ENCODE data around the gene RABGGTA. TPM values are rescaled to one million over a fixed set of nuclear protein-coding genes. Genes with fewer than 3 reads are reported as not detected.
A peak's percentile ranks its signal among the peaks of the same experiment; 100 is the strongest.

The RABGGTA gene
- total RNA-seq, 6 experiments from 2014 or later, result 25.4 to 31.4 (median 27.3) TPM

- H3K27ac Mint-ChIP-seq, result peak overlapping the region; percentile 87
- peaks cover 70% of the 10 kb centered on the region for H3K36me3 Mint-ChIP-seq (ENCODE audit: low read depth)
Measured at GRCh38 chr14:24234095-24235005, 37.0 kb downstream of the RABGGTA start.

GRCh38 chr14:24233538-24233866 is 37.9 kb downstream of the RABGGTA start:
- Mint-ChIP-seq H3K9me3 (no peaks in the 10 kb centered on the region), H3K36me3 (ENCODE audit: low read depth) (peaks cover 67% of the 10 kb centered on the region), H3K27ac (peak overlapping the region; percentile 87), H3K4me1 (ENCODE audit: low read depth) (peaks cover 61% of the 10 kb centered on the region), H3K27me3 (ENCODE audit: insufficient read depth) (no peaks in the 10 kb centered on the region; the same call in none of the 2 replicates), H3K4me3 (peak overlapping the region; percentile 94)
- DNase-seq, result no peak
- TF ChIP-seq, protein P1, sequence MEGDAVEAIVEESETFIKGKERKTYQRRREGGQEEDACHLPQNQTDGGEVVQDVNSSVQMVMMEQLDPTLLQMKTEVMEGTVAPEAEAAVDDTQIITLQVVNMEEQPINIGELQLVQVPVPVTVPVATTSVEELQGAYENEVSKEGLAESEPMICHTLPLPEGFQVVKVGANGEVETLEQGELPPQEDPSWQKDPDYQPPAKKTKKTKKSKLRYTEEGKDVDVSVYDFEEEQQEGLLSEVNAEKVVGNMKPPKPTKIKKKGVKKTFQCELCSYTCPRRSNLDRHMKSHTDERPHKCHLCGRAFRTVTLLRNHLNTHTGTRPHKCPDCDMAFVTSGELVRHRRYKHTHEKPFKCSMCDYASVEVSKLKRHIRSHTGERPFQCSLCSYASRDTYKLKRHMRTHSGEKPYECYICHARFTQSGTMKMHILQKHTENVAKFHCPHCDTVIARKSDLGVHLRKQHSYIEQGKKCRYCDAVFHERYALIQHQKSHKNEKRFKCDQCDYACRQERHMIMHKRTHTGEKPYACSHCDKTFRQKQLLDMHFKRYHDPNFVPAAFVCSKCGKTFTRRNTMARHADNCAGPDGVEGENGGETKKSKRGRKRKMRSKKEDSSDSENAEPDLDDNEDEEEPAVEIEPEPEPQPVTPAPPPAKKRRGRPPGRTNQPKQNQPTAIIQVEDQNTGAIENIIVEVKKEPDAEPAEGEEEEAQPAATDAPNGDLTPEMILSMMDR (IDR thresholded peaks at IDR 0.05), result no peak

More at GRCh38 chr14:24234095-24235005, 37.0 kb downstream of the RABGGTA start:
- no peaks in the 10 kb centered on the region; the same call in none of the 2 replicates for H3K27me3 Mint-ChIP-seq (ENCODE audit: insufficient read depth)
- peaks cover 69% of the 10 kb centered on the region for H3K4me1 Mint-ChIP-seq (ENCODE audit: low read depth)
- TF ChIP-seq, protein P1 (IDR thresholded peaks at IDR 0.05), result peak; percentile 30; the same call in 1 of the 2 replicates
- H3K4me3 Mint-ChIP-seq, result peak overlapping the region; percentile 94
- H3K9me3 Mint-ChIP-seq, result no peaks in the 10 kb centered on the region
- DNase-seq, result no peak

- DNase-seq, result no peak
Measured at GRCh38 chr14:24232645-24233537, 38.5 kb downstream of the RABGGTA start, which contains the start of gene GMPR2. TSS of gene GMPR2 (plus strand) at chr14:24232929. CDS start at chr14:24233254, 325 bp downstream.

DNA sequence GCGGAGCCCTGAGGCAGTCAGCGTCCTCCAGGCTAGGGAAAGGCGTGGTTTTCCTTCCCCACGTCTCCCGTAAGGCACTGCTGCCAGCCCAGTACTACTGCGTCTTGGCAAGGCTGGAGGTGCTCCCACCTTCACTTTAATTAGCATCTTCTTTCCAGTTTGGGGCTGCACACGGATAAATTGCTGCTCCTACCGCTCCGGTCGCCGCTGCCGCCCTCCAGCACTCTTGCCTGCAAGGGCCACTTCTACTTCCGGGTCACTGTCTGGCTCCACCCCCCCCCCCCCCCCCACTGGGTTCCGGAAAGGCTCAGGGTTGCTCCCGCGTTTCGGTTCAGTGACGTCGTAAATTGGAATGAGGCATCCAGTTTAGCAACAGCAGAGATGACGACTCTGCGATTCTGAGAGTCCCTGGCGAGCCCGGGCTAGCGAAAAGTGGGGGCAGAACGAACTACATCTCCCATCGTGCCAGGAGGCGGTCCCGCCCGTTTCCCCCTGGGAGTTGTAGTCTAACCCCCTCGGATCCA is 39.2 kb downstream of the RABGGTA start, which contains the start of gene NEDD8:
Gene NEDD8, minus strand, starts transcription at position 247 of the 524 bp plus-strand sequence. Its CDS starts 100 bp downstream, at position 147.
- H3K27me3 Mint-ChIP-seq (ENCODE audit: insufficient read depth), result no peaks in the 10 kb centered on the region; the same call in none of the 2 replicates
- peaks cover 53% of the 10 kb centered on the region for H3K4me1 Mint-ChIP-seq (ENCODE audit: low read depth)

More at GRCh38 chr14:24232645-24233537, 38.5 kb downstream of the RABGGTA start, which contains the start of gene GMPR2:
- H3K4me3 Mint-ChIP-seq, result peak within 1 kb of the TSS; percentile 94
- no peaks in the 10 kb centered on the region; the same call in none of the 2 replicates for H3K27me3 Mint-ChIP-seq (ENCODE audit: insufficient read depth)
- H3K36me3 Mint-ChIP-seq (ENCODE audit: low read depth), result peaks cover 64% of the 10 kb centered on the region
- TF ChIP-seq, protein P1 (IDR thresholded peaks at IDR 0.05), result no peak
- peak within 1 kb of the TSS; percentile 87 for H3K27ac Mint-ChIP-seq
- H3K9me3 Mint-ChIP-seq, result no peaks in the 10 kb centered on the region
- peaks cover 55% of the 10 kb centered on the region for H3K4me1 Mint-ChIP-seq (ENCODE audit: low read depth)

More for the DNA sequence above, 39.2 kb downstream of the RABGGTA start, which contains the start of gene NEDD8:
- Mint-ChIP-seq H3K27ac (peak within 1 kb of the TSS; percentile 87), H3K9me3 (no peaks in the 10 kb centered on the region), H3K36me3 (ENCODE audit: low read depth) (peaks cover 62% of the 10 kb centered on the region), H3K4me3 (peak within 1 kb of the TSS; percentile 94)
- TF ChIP-seq, protein P1 (IDR thresholded peaks at IDR 0.05), result no peak
- peak; percentile 96 for DNase-seq
